DMS 273 treated with DMSO at 0.1 percent for 48 hours (cell line): ENCODE measurements around the gene RSPH9.

ENCODE experiments used
- DNase-seq: peaks from one replicate; lab custom pipeline; 2025; lab: John Stamatoyannopoulos, UW

RSPH9 gene

GRCh38 chr6:43668151-43669028, 23.6 kb downstream of the RSPH9 start:
- peak; percentile 49 for DNase-seq

DNA sequence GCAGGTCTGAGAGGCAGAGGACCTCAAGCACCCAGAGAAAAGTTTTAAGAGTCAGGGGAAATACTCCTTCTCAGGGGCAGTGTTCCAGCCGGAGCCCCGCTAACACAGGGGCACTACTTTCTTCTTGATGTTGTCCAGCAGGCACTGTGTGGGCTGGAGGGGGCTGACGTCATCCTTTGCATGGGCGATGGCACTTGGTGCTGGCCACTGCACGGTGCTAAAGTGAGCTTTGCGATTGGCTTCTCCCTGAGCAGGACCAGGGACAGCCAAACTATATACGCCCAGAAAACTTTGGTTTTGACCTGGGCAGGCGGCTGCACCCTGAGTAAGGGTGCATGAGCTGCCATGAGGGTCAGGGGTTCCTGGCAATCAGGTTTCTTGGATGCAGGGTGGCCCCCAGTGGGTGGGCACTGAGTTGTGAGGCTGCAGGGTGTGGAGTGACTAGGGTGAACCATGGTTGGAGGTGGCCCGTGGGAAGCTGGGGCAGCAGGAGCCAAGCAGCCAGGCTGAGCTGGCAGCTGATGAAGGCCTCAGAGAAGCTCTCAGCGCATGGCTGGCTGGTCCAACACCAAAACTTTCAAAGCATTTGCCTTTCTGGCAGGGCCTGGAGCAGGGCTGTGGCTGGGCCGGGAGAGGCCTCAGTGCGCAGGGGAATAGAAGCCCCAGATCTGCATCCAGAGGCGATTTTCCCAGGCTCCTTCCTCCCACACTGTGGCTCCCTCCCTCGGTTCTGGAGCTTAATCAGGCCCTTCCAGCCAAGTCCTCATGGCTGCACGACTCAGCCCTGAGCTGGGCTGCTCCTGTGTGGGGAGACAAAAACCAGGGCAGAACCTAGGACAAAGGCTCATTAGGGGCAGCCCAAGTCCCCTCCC, 24.4 kb downstream of the RSPH9 start:
- no peak for DNase-seq

DNA sequence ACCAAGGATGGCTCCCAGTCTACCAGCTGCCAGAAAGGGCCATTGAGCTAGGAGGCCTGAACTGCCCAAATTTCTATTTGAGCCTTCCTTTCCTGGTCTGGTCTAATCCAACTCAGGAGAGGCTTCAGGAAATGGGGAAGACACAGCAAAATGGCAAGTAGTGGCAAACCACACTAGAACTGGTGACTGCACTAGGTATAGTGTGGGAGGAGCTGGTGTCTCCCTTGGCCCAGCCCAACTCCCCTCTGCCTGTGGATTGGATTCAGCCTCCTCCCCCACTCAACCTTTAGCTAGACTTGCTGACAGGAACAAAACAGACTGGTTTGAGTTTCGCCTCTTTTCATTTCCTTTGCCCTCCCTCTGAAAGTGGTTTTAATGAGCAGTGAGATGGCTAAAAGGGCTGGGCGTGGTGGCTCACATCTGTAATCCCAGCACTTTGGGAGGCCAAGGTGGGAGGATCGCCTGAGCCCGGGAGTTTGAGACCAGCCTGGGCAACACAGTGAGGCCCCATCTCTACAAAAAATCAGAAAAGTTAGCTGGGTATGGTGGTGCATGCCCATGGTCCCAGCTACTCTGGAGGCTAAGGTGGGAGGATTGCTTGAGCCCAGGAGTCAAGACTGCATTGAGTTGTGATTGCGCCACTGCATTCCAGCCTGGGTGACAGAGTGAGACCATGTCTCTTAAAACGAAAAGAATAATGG, 25.2 kb downstream of the RSPH9 start:
- DNase-seq, result no peak

DNA sequence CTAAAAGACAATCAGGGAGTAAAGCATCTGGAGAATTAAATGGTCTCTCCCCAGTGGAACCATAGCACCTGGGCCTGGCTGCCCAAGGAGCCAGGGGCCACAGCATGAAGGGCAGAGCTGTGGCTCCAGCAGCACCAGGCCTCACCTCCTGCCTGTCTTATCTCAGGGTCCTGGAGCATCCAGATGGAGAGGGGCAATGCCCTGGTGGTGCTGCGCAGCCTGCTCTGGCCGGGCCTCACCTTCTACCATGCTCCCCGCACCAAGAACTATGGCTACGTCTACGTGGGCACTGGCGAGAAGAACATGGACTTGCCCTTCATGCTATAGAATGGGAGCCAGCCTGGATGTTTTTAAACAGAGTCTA, 25.8 kb downstream of the RSPH9 start:
- no peak for DNase-seq

- DNase-seq, result no peak
Measured at GRCh38 chr6:43671011-43671800, 26.4 kb downstream of the RSPH9 start.

DNA sequence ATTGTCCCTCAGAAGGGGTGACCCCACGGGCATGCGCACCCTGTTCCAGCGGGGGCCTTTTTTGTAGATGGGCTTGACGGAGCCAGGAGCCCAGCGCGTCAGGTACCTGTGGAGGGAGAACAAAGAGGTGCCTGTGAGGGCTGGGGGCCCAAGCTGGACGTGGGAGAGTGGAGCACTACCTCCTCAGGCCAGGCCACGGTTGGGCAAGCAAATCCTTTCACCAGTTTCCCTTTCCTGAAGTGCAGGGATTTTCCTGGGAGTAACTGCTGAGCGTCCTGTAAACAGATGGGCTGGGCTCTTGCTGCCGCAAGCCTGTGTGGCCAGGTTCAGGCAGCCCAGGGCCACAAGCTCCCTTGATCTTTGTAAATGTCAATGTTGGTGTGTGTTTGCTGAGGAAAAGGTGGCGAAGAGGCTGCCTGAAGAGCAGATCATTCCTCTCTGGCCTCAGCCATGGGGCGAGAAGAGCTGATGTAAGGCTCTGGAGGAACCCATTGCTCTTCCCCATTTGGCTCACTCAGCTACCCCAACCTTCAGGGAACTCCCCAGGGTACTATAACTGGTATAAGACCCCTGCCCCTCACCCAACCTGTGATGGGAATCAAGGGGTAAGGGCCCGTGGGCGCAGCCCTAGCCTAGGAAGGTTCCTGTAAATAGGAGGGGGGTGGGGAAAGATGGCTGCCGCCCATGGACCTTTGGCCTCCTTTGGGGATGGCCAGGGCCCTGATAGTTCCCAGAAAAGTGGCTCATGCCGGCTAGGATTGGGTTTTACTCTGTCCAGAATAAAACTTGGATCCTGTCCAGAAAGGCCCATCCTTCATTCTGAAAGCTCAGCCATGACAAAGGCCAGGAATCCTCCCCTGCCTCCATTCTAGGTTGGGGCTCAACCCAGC, 27.2 kb downstream of the RSPH9 start:
- no peak for DNase-seq

DNA sequence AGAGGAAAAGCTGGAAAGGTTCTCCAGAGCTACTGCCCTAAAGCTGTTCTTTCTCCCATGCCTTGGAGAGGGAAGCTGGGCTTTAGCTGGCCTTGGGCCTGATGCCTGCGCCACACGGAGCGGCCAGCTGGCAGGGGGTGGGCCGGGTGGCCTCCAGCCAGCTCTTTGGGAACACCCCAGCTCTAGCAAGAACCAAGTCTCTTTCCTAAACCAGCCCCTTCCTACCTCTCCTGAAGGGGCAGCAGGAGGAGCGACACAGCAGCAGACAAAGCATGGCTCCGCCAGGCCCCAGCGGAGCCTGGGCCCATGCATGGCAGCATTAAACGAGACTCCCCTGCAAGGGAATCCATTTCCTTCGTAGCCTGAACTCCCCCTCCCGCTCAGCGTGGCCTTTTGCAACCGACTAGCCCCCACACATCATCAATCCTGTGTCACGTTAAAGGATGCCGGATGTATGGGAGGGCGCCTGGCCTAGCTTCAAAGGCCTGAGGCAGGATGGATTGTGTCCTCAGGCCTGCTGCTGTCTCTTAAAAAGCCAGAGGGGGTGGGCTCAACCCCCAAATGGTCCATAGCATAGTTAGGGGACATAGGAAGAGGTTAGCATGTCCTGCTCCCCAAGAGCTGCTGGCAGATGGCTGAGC, 28.7 kb downstream of the RSPH9 start:
- DNase-seq, result peak; percentile 82

GRCh38 chr6:43674291-43674690, 29.5 kb downstream of the RSPH9 start:
- DNase-seq, result no peak

GRCh38 chr6:43674921-43675320, 30.1 kb downstream of the RSPH9 start:
- DNase-seq, result no peak

GRCh38 chr6:43676962-43677606, 32.2 kb downstream of the RSPH9 start:
- DNase-seq, result no peak

DNA sequence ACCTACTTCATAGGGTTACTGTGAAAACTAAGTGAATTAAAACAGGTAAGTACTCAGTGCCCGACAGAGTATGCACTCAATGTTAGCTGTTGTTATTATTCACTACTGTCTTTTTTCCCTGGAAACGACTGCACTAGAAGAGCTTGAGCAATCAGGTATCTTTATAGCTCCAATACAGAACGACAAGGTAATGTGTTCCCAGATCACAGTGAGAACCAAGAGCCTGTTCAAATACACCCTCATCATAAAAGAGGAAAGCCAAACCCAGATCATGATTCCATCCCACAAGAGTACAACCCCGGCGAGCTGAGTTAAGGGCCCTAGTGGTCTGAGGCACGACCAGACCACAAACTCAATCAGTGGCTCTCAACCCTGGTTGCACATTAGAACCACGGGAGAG, 32.9 kb downstream of the RSPH9 start:
- DNase-seq, result no peak

DNA sequence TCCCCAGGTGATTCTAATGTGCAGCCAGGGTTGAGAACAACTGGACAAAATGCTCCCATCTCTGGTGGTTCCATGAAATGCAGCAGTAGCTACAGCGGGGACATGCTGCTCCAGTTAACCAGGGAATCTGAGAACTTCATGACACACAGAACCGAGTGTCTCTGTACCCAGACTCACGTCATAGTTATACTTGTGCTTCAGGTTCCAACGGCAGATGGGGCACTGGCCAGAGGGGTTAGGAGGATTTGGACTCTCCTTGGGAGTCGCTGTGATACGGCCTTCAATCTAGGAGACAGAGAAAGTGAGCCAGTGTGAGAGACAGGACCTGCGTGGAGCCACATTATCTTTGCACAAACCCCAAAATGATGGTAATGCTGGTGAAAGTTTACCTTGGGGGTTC, 33.5 kb downstream of the RSPH9 start:
- DNase-seq, result no peak

DNA sequence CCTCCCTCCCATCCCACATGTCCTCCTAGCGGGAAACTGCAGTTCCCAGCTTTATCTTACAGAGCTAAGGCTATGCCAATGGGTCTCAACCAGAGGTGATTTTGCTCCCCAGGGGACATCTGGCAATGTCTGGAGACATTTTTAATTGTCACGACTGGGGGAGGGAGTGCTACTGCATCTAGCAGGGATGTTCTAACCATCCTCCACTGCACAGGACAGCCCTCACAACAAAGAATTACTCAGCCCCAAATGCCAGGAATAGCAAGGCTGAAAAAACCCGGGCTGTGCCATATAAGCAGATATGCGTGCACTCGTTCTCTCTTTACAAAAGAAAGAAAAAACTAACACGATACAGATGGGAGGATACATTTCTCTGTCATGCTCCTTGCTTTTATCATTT, 34.2 kb downstream of the RSPH9 start:
- no peak for DNase-seq

- no peak for DNase-seq
Measured at GRCh38 chr6:43680308-43681200, 35.7 kb downstream of the RSPH9 start.

DNA sequence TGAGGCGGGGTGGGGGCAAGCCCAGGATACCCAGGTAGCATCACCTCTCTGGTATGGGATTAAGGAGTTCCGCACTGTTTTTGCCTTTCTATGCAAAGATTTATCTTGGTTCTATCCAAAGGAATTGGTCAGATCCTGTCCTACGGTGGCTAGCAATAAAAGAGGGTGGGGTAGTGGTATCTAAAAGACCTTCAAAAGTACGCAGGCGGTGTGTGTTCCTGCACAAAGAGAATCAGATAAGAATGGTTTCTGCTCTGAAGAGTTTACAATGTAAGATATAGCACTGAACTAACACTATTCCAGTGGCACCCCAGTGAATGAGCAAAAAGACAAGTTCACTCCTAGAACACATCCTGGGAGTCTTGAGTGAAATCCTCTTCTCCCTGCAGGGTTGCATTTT, 36.5 kb downstream of the RSPH9 start:
- no peak for DNase-seq

- no peak for DNase-seq
Measured at GRCh38 chr6:43682724-43683429, 38.0 kb downstream of the RSPH9 start.

DNA sequence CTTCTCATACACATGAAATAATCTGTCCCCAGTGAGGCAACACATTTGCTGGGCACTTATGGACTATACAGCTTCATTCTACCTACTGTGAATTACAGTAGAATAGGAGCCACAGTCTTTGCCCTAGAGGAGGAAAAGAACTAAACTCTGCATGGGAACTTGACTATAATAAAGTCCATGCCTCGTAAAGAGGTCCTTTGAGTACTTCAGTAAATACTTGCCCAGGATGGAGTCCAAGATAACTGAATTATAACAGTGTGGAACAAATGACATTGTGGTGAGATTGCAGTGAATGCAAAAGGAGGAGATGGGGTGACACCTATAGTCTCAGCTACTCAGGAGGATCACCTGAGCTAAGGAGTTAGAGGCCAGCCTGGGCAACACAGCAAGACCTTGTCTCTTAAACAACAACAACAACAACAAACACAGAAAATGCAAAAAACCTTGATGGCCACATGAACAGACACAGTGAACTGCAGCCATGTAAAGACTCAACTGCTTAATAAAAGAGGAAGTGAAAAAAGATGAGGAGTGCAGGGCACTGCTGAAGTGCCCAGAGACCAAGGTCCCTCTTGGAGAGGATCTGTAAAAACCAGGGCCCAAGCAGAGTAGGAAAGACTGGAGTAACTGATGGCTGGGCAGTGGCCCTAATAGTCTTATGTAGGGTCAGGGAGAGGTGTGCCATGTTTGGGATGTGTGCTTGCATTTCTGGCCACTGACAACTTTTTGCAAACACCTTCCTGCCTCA, 39.0 kb downstream of the RSPH9 start:
- no peak for DNase-seq
